ENCODE measurements around the gene STARD13. TPM values are rescaled to one million over a fixed set of nuclear protein-coding genes. Genes with fewer than 3 reads are reported as not detected.

Gene STARD13
- total RNA-seq, 1 experiment from 2014 or later = 2.1 TPM

GRCh38 chr13:33313504-33313903, 27.9 kb upstream of the STARD13 start:
- no peak overlapping the region for H3K56ac ChIP-seq (ENCODE audit: insufficient read length, low read depth, low read length)
- H4K20me1 ChIP-seq (ENCODE audit: control insufficient read depth, insufficient read depth, insufficient read length) = no peaks in the 10 kb centered on the region
- no peak for TF ChIP-seq CTCF (conservative IDR thresholded peaks at IDR 0.05)
- no peak overlapping the region for H4K8ac ChIP-seq (replicated peaks; ENCODE audit: insufficient read length, low read depth, low read length)
- DNase-seq = no peak
- Mint-ChIP-seq H3K4me1 (no peaks in the 10 kb centered on the region), H3K27ac (no peak overlapping the region), H3K27me3 (ENCODE audit: low read depth) (no peaks in the 10 kb centered on the region), H3K4me3 (no peak overlapping the region), H3K9me3 (no peaks in the 10 kb centered on the region; a peak in 1 of 5 replicates), H3K36me3 (ENCODE audit: insufficient read depth in 1 of 3, low read depth in 3 of 3) (no peaks in the 10 kb centered on the region)
- no peak overlapping the region for H2AK5ac ChIP-seq (ENCODE audit: insufficient read length, low read length)
- H3K4ac ChIP-seq (ENCODE audit: low read depth, low read length) = no peak overlapping the region
- H3K27me3 ChIP-seq (ENCODE audit: insufficient read depth, low read length) = no peaks in the 10 kb centered on the region
- no peaks in the 10 kb centered on the region for H3K9me3 ChIP-seq (ENCODE audit: control insufficient read depth, low read depth, low read length)
- no peak overlapping the region for H2BK12ac ChIP-seq (ENCODE audit: insufficient read length, low read depth, low read length)
- no peak overlapping the region for H2BK120ac ChIP-seq (ENCODE audit: low read depth, low read length, poor library complexity, severe bottlenecking)
- H2BK15ac ChIP-seq (ENCODE audit: low read depth, low read length) = no peak overlapping the region
- no peak overlapping the region for H3K9ac ChIP-seq (ENCODE audit: extremely low read depth, insufficient read length, low read length)
- no peak overlapping the region for H2AFZ ChIP-seq (ENCODE audit: low read length)
- no peaks in the 10 kb centered on the region for H3K79me2 ChIP-seq (ENCODE audit: insufficient read depth, low read length)
- H2BK20ac ChIP-seq (ENCODE audit: low read depth, low read length, poor library complexity, severe bottlenecking) = no peak overlapping the region
- H3K23ac ChIP-seq (ENCODE audit: insufficient read length, low read depth, low read length) = no peak overlapping the region
- H3K4me1 ChIP-seq (ENCODE audit: insufficient read depth, low read length) = no peaks in the 10 kb centered on the region
- no peaks in the 10 kb centered on the region for H3K23me2 ChIP-seq (ENCODE audit: insufficient read length, low read depth, low read length, poor library complexity, severe bottlenecking)
- no peak overlapping the region for H3K14ac ChIP-seq (ENCODE audit: insufficient read depth, low read length)
- no CpG with 5 or more reads among the region's 1 CpG for WGBS (ENCODE audit: extremely low coverage, insufficient read length, low lambda C conversion rate)
- no peaks in the 10 kb centered on the region for H3K79me1 ChIP-seq (ENCODE audit: insufficient read depth, low read depth, low read length, poor library complexity, severe bottlenecking)
- no peak overlapping the region for H4K5ac ChIP-seq (ENCODE audit: insufficient read length, low read depth, low read length)
- no peak overlapping the region for H3T11ph ChIP-seq (ENCODE audit: low read length)
- no peak overlapping the region for H3K27ac ChIP-seq (ENCODE audit: insufficient read length, low read depth, low read length)
- no peak overlapping the region for H4K91ac ChIP-seq (ENCODE audit: insufficient read length, low read depth, low read length)
- no peak overlapping the region for H2BK5ac ChIP-seq (ENCODE audit: insufficient read length, low read length)
- H3K18ac ChIP-seq (ENCODE audit: insufficient read length, low read depth, low read length) = no peak overlapping the region
- H3K4me2 ChIP-seq (ENCODE audit: insufficient read depth, insufficient read length, low read length) = no peak overlapping the region

Data from H9 (cell line).